Hepatocyte (in vitro differentiated cells): ENCODE data around the gene TREML1.

Experiments
- CTCF ChIP-seq: fragments of 200-600 bp; sonication (generic); IDR thresholded peaks from 2 replicates; pipeline ENCODE4 v1.5.1; 2016; ENCODE audit warnings: antibody characterized with exemption, mild to moderate bottlenecking; ENCODE audit not compliant: poor library complexity
- EZH2 ChIP-seq: fragments of 200-600 bp; sonication (generic); IDR thresholded peaks from 2 replicates; pipeline ENCODE4 v1.6.1; 2016; ENCODE audit warnings: antibody characterized with exemption, mild to moderate bottlenecking, borderline replicate concordance
- EZH2phosphoT487 ChIP-seq: fragments of 200-600 bp; sonication (generic); IDR thresholded peaks from one replicate; pipeline ENCODE4 v1.6.1; 2018; ENCODE audit warnings: antibody characterized with exemption, mild to moderate bottlenecking, low read depth, moderate library complexity; ENCODE audit not compliant: unreplicated experiment, severe bottlenecking

DNA sequence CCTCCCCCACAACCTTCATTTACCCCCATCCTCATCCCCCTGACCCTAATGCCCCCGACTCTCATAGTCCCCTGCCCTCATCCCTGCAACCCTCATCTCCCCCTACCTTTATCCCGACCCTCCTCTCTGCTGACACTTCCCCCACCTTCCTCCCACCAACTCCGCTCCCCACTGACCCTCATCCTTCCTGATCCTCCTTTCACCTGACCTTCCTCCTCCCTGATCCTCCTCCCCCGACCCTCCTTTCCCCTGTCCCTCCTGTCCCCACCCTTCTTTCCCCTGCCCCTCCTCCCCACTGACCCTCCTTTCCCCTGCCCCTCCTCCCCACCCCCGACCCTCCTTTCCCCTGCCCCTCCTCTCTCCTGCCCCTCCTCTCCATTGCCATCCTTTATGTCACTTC is 39.7 kb upstream of the TREML1 start:
- no peak for TF ChIP-seq CTCF
- no peak for TF ChIP-seq EZH2
- TF ChIP-seq EZH2phosphoT487 = no peak
